ENCODE data around the gene OR6C3. TPM values are rescaled to one million over a fixed set of nuclear protein-coding genes. Genes with fewer than 3 reads are reported as not detected.

Gene OR6C3
- total RNA-seq (2021) (not detected in 3 replicates), Bru-seq, nascent RNA (not detected)
- long read RNA-seq, experiment 1: 0 reads
- long read RNA-seq, experiment 2: 0 reads
- long read RNA-seq, experiment 3: 0 reads

DNA sequence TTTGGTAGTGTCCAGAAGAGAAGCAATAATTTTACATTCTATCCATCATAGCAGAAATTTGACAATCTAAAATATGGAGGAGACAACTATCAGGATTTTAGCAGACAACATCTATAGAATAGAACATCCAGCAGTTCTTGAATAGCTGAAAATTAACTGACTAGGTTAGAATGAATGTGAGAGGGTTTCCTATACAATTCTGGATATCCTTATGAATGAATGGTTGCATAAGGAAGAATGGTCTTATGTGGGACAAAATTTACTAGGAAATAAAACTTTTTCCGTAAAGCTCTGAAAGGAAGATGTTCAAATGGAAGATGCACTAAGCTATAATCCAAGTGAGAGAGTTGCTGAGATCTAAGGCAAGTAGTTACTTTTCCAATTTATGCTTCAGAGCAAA is at the start of gene OR6C3:
OR6C3 (plus strand) TSS at position 301 of the 400 bp plus-strand sequence. CDS start 955 bp downstream, outside the sequence.
- H3K36me3 Mint-ChIP-seq: no peaks in the 10 kb centered on the region
- H3K9me3 Mint-ChIP-seq: peaks cover 3% of the 10 kb centered on the region
- POLR2A ChIA-PET: no interaction called here
- no peak for ATAC-seq
- no peak within 1 kb of the TSS for H3K4me3 Mint-ChIP-seq
- TF ChIP-seq ELF4 (CRISPR knock-in tag; IDR thresholded peaks at IDR 0.05; ENCODE audit: low read depth) (no peak), ZNF416 (CRISPR knock-in tag; IDR thresholded peaks at IDR 0.05) (no peak), ZNF532 (CRISPR knock-in tag; IDR thresholded peaks at IDR 0.05; ENCODE audit: borderline replicate concordance) (no peak), SP1 (CRISPR knock-in tag; conservative IDR thresholded peaks at IDR 0.05) (no peak), ATF1 (CRISPR knock-in tag; IDR thresholded peaks at IDR 0.05) (no peak), ZNF512 (CRISPR knock-in tag; IDR thresholded peaks at IDR 0.05; ENCODE audit: borderline replicate concordance) (no peak)
- TF ChIP-seq, protein P1, sequence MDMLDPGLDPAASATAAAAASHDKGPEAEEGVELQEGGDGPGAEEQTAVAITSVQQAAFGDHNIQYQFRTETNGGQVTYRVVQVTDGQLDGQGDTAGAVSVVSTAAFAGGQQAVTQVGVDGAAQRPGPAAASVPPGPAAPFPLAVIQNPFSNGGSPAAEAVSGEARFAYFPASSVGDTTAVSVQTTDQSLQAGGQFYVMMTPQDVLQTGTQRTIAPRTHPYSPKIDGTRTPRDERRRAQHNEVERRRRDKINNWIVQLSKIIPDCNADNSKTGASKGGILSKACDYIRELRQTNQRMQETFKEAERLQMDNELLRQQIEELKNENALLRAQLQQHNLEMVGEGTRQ (CRISPR knock-in tag; IDR thresholded peaks at IDR 0.05): no peak
- TF ChIP-seq, protein P2, sequence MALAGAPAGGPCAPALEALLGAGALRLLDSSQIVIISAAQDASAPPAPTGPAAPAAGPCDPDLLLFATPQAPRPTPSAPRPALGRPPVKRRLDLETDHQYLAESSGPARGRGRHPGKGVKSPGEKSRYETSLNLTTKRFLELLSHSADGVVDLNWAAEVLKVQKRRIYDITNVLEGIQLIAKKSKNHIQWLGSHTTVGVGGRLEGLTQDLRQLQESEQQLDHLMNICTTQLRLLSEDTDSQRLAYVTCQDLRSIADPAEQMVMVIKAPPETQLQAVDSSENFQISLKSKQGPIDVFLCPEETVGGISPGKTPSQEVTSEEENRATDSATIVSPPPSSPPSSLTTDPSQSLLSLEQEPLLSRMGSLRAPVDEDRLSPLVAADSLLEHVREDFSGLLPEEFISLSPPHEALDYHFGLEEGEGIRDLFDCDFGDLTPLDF (CRISPR knock-in tag; IDR thresholded peaks at IDR 0.05): no peak
- TF ChIP-seq, protein P3, sequence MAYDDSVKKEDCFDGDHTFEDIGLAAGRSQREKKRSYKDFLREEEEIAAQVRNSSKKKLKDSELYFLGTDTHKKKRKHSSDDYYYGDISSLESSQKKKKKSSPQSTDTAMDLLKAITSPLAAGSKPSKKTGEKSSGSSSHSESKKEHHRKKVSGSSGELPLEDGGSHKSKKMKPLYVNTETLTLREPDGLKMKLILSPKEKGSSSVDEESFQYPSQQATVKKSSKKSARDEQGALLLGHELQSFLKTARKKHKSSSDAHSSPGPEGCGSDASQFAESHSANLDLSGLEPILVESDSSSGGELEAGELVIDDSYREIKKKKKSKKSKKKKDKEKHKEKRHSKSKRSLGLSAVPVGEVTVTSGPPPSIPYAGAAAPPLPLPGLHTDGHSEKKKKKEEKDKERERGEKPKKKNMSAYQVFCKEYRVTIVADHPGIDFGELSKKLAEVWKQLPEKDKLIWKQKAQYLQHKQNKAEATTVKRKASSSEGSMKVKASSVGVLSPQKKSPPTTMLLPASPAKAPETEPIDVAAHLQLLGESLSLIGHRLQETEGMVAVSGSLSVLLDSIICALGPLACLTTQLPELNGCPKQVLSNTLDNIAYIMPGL (CRISPR knock-in tag; IDR thresholded peaks at IDR 0.05): no peak
- TF ChIP-seq, protein P4, sequence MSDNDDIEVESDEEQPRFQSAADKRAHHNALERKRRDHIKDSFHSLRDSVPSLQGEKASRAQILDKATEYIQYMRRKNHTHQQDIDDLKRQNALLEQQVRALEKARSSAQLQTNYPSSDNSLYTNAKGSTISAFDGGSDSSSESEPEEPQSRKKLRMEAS (CRISPR knock-in tag; IDR thresholded peaks at IDR 0.05): no peak
- TF ChIP-seq, protein P5, sequence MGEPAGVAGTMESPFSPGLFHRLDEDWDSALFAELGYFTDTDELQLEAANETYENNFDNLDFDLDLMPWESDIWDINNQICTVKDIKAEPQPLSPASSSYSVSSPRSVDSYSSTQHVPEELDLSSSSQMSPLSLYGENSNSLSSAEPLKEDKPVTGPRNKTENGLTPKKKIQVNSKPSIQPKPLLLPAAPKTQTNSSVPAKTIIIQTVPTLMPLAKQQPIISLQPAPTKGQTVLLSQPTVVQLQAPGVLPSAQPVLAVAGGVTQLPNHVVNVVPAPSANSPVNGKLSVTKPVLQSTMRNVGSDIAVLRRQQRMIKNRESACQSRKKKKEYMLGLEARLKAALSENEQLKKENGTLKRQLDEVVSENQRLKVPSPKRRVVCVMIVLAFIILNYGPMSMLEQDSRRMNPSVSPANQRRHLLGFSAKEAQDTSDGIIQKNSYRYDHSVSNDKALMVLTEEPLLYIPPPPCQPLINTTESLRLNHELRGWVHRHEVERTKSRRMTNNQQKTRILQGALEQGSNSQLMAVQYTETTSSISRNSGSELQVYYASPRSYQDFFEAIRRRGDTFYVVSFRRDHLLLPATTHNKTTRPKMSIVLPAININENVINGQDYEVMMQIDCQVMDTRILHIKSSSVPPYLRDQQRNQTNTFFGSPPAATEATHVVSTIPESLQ (CRISPR knock-in tag; IDR thresholded peaks at IDR 0.05): no peak
- TF ChIP-seq, protein P6, sequence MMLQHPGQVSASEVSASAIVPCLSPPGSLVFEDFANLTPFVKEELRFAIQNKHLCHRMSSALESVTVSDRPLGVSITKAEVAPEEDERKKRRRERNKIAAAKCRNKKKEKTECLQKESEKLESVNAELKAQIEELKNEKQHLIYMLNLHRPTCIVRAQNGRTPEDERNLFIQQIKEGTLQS (CRISPR knock-in tag; conservative IDR thresholded peaks at IDR 0.05): no peak
- TF ChIP-seq, protein P7, sequence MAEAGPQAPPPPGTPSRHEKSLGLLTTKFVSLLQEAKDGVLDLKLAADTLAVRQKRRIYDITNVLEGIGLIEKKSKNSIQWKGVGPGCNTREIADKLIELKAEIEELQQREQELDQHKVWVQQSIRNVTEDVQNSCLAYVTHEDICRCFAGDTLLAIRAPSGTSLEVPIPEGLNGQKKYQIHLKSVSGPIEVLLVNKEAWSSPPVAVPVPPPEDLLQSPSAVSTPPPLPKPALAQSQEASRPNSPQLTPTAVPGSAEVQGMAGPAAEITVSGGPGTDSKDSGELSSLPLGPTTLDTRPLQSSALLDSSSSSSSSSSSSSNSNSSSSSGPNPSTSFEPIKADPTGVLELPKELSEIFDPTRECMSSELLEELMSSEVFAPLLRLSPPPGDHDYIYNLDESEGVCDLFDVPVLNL (CRISPR knock-in tag; IDR thresholded peaks at IDR 0.05; ENCODE audit: borderline replicate concordance, low read depth): no peak
- peaks cover 15% of the 10 kb centered on the region for H3K4me1 Mint-ChIP-seq
- CTCF ChIA-PET: no interaction called here
- H3K27ac Mint-ChIP-seq: no peak within 1 kb of the TSS
- no peaks in the 10 kb centered on the region; the same call in 1 of the 2 replicates for H3K27me3 Mint-ChIP-seq (ENCODE audit: low read depth)
- DNase-seq (ENCODE audit: low spot score): no peak
